DMS114 treated with DMSO at 0.1 percent for 48 hours (cell line): ENCODE measurements around the gene ZDHHC11.
"Not testable (repeated sequence)": the region's sequence is repeated elsewhere in the genome, so short reads cannot be mapped to it uniquely, and the experiment has no call there.

Source experiments
- DNase-seq: peaks from one replicate; lab custom pipeline; 2025; ENCODE audit not compliant: unreplicated experiment; lab: John Stamatoyannopoulos, UW

ZDHHC11 gene

GRCh38 chr5:845676-846601 is 4.8 kb downstream of the ZDHHC11 start:
- not testable (repeated sequence) for DNase-seq

GRCh38 chr5:845031-845675 is 5.6 kb downstream of the ZDHHC11 start:
- not testable (repeated sequence) for DNase-seq

- not testable (repeated sequence) for DNase-seq
These were observed 6.4 kb downstream of the ZDHHC11 start for GRCh38 chr5:844426-844825.

- not testable (repeated sequence) for DNase-seq
These were observed 6.9 kb downstream of the ZDHHC11 start for GRCh38 chr5:843926-844325.

GRCh38 chr5:843371-843770 is 7.4 kb downstream of the ZDHHC11 start:
- not testable (repeated sequence) for DNase-seq

GRCh38 chr5:842402-843221 is 8.2 kb downstream of the ZDHHC11 start:
- DNase-seq: not testable (repeated sequence)

GRCh38 chr5:841531-842401 is 9.0 kb downstream of the ZDHHC11 start:
- DNase-seq: not testable (repeated sequence)

- DNase-seq: not testable (repeated sequence)
These were observed 9.8 kb downstream of the ZDHHC11 start for GRCh38 chr5:840974-841435.

GRCh38 chr5:840118-840973 is 10.4 kb downstream of the ZDHHC11 start:
- not testable (repeated sequence) for DNase-seq

GRCh38 chr5:838431-838851 is 12.3 kb downstream of the ZDHHC11 start:
- DNase-seq: not testable (repeated sequence)

GRCh38 chr5:837621-838121 is 13.1 kb downstream of the ZDHHC11 start:
- DNase-seq: not testable (repeated sequence)

GRCh38 chr5:835933-836612 is 14.7 kb downstream of the ZDHHC11 start:
- not testable (repeated sequence) for DNase-seq

- DNase-seq: not testable (repeated sequence)
These were observed 16.8 kb downstream of the ZDHHC11 start for GRCh38 chr5:834013-834412.

GRCh38 chr5:828194-828593 is 22.6 kb downstream of the ZDHHC11 start:
- DNase-seq: not testable (repeated sequence)

GRCh38 chr5:825544-825943 is 25.2 kb downstream of the ZDHHC11 start:
- DNase-seq: not testable (repeated sequence)

GRCh38 chr5:821504-821903 is 29.3 kb downstream of the ZDHHC11 start:
- DNase-seq: no peak

GRCh38 chr5:820245-820644 is 30.5 kb downstream of the ZDHHC11 start:
- DNase-seq: no peak

GRCh38 chr5:819078-819477 is 31.7 kb downstream of the ZDHHC11 start:
- no peak for DNase-seq
